Measurements from ENCODE around the gene CTBP2.

CTBP2 gene

DNA sequence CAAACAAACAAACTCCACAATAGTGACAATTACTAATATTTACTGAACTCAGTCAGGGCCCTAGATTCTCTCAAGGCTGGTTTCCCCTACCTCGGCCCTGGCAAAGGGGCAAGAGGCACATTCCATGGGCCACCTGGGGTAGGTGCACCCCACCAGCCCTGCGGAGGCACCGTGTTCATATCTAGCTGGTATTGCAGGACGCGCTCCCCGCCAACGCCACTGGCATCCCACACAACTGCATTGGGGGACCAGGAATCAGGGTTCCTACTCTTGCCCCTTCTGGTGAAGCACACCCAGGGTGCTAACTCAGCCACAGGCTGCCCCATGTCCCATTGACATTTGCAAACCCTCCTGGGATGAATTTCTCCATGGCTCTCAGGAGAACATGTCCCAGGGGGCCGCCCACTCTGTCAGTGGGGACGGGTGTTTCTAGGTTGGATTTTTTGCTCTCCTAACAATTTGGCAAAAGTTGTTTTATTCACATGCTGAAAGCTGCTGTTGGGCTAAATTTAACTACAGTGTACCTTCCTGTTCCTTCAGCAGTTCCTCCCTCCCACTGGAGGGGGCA is 141.7 kb downstream of the CTBP2 start:
- Histone ChIP-seq H2AFZ (ENCODE audit: low read length) (no peak overlapping the region), H3K9me3 (replicated peaks; ENCODE audit: insufficient read depth, low read length) (no peaks in the 10 kb centered on the region), H4K20me1 (ENCODE audit: insufficient read depth, low read length) (no peaks in the 10 kb centered on the region), H3K27me3 (replicated peaks; ENCODE audit: insufficient read depth, low read length) (peaks cover 96% of the 10 kb centered on the region), H3K4me2 (ENCODE audit: low read depth, low read length) (no peak overlapping the region), H3K4me3 (ENCODE audit: low read length) (no peak overlapping the region), H3K79me2 (ENCODE audit: low read length) (no peaks in the 10 kb centered on the region), H3K4me1 (ENCODE audit: low read length) (no peaks in the 10 kb centered on the region), H3K9ac (ENCODE audit: low read length) (no peak overlapping the region), H3K36me3 (replicated peaks; ENCODE audit: insufficient read depth, low read length) (no peaks in the 10 kb centered on the region), H3K27ac (ENCODE audit: low read length) (no peak overlapping the region), H3F3A (ENCODE audit: insufficient read depth, low read length) (no peaks in the 10 kb centered on the region), H3K9me2 (replicated peaks; ENCODE audit: insufficient read depth, low read length) (no peaks in the 10 kb centered on the region)
- DNase-seq = no peak
- TF ChIP-seq EZH2phosphoT487 (IDR thresholded peaks at IDR 0.05; ENCODE audit: low read length) = no peak
- TF ChIP-seq EZH2 (optimal IDR thresholded peaks at IDR 0.05; ENCODE audit: low read depth, low read length) = no peak
- TF ChIP-seq, protein P1, sequence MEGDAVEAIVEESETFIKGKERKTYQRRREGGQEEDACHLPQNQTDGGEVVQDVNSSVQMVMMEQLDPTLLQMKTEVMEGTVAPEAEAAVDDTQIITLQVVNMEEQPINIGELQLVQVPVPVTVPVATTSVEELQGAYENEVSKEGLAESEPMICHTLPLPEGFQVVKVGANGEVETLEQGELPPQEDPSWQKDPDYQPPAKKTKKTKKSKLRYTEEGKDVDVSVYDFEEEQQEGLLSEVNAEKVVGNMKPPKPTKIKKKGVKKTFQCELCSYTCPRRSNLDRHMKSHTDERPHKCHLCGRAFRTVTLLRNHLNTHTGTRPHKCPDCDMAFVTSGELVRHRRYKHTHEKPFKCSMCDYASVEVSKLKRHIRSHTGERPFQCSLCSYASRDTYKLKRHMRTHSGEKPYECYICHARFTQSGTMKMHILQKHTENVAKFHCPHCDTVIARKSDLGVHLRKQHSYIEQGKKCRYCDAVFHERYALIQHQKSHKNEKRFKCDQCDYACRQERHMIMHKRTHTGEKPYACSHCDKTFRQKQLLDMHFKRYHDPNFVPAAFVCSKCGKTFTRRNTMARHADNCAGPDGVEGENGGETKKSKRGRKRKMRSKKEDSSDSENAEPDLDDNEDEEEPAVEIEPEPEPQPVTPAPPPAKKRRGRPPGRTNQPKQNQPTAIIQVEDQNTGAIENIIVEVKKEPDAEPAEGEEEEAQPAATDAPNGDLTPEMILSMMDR (IDR thresholded peaks at IDR 0.05; ENCODE audit: low read length) = no peak

DNA sequence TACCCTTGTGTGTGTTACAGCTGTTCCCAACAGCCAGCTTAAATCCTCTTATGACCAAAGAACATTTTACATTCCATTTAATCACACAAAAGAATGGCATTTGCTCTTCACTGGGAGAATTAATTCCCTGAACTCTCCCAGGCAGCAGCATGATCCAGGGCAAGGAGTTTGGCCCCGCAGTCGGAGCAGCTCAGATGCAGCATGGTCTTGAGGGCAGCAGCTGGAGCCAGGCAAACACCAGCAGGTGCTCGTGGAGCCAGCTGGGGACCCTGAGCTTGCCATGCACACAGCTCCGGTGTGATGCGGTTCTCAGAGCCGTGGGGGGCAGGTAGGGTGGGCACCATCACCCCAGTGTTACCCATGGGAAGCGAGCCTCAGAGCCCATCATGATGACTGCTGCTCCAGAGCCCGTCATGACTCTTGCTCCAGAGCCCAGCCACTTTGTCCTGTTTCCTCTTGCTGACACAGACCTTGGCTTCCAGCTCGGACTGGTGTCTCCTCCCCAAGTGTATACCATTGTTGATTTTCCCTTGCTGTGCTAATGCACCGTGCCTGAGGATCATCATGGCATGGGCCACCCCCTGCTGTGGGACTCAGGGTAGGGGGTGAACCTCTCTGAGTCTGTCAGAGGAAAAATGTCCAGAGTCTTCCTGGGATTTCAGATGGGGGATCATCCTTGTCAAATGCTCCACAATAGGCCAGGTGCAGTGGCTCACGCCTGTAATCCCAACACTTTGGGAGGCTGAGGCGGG is 142.6 kb downstream of the CTBP2 start:
- no peaks in the 10 kb centered on the region for H3K79me2 ChIP-seq (ENCODE audit: low read length)
- no peaks in the 10 kb centered on the region for H3K9me2 ChIP-seq (replicated peaks; ENCODE audit: insufficient read depth, low read length)
- H3K27ac ChIP-seq (ENCODE audit: low read length) = no peak overlapping the region
- H3K9ac ChIP-seq (ENCODE audit: low read length) = no peak overlapping the region
- H2AFZ ChIP-seq (ENCODE audit: low read length) = no peak overlapping the region
- TF ChIP-seq EZH2 (optimal IDR thresholded peaks at IDR 0.05; ENCODE audit: low read depth, low read length) = no peak
- TF ChIP-seq, protein P1 (IDR thresholded peaks at IDR 0.05; ENCODE audit: low read length) = no peak
- TF ChIP-seq EZH2phosphoT487 (IDR thresholded peaks at IDR 0.05; ENCODE audit: low read length) = no peak
- H3K9me3 ChIP-seq (replicated peaks; ENCODE audit: insufficient read depth, low read length) = no peaks in the 10 kb centered on the region
- H3K4me2 ChIP-seq (ENCODE audit: low read depth, low read length) = no peak overlapping the region
- DNase-seq = no peak
- no peaks in the 10 kb centered on the region for H3K36me3 ChIP-seq (replicated peaks; ENCODE audit: insufficient read depth, low read length)
- no peaks in the 10 kb centered on the region for H4K20me1 ChIP-seq (ENCODE audit: insufficient read depth, low read length)
- no peaks in the 10 kb centered on the region for H3F3A ChIP-seq (ENCODE audit: insufficient read depth, low read length)
- no peak overlapping the region for H3K4me3 ChIP-seq (ENCODE audit: low read length)
- no peaks in the 10 kb centered on the region for H3K4me1 ChIP-seq (ENCODE audit: low read length)
- peaks cover 96% of the 10 kb centered on the region for H3K27me3 ChIP-seq (replicated peaks; ENCODE audit: insufficient read depth, low read length)

DNA sequence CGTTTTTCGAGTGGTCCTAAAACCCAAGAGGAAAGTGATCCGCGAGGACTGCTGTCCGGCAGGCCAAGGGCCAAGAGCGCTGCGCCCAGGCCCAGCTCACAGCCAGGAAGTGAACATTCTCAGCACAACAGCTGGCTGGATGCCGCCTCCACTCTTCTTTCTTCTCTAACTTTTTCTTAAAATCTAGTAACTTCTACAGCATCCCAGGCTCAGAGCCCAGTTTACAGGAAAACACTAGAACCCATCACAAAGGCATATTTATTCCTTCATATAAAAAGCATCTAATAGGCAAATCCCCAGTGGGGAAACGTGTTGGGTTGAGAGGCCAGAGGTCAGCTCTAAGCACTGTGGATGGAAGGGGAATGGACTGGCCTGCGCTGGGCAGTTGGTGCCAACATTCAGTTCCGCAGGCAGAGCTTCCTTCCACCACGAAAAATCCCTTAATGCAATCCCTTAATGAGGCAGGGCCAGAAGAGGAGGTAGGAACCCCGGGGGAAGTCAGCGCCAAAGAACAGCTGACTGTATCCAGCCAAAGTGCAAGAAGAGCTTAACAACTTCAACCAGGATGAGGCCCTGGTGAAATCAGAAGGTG is 143.7 kb downstream of the CTBP2 start:
- Histone ChIP-seq H4K20me1 (ENCODE audit: insufficient read depth, low read length) (no peaks in the 10 kb centered on the region), H3F3A (ENCODE audit: insufficient read depth, low read length) (no peaks in the 10 kb centered on the region), H3K9me3 (replicated peaks; ENCODE audit: insufficient read depth, low read length) (no peaks in the 10 kb centered on the region), H3K4me1 (ENCODE audit: low read length) (no peaks in the 10 kb centered on the region), H3K4me3 (ENCODE audit: low read length) (no peak overlapping the region), H3K27me3 (replicated peaks; ENCODE audit: insufficient read depth, low read length) (peaks cover 96% of the 10 kb centered on the region), H3K27ac (ENCODE audit: low read length) (no peak overlapping the region), H3K4me2 (ENCODE audit: low read depth, low read length) (no peak overlapping the region), H3K36me3 (replicated peaks; ENCODE audit: insufficient read depth, low read length) (no peaks in the 10 kb centered on the region), H3K9me2 (replicated peaks; ENCODE audit: insufficient read depth, low read length) (no peaks in the 10 kb centered on the region), H3K9ac (ENCODE audit: low read length) (no peak overlapping the region), H3K79me2 (ENCODE audit: low read length) (no peaks in the 10 kb centered on the region), H2AFZ (ENCODE audit: low read length) (no peak overlapping the region)
- no peak for DNase-seq
- TF ChIP-seq EZH2 (optimal IDR thresholded peaks at IDR 0.05; ENCODE audit: low read depth, low read length) (no peak), EZH2phosphoT487 (IDR thresholded peaks at IDR 0.05; ENCODE audit: low read length) (no peak)
- TF ChIP-seq, protein P1 (IDR thresholded peaks at IDR 0.05; ENCODE audit: low read length) = no peak

All from MM.1S (cell line).